Effector memory CD8-positive, alpha-beta T cell (primary cell): ENCODE results near the gene BRD4.

Experiments used
- ATAC-seq: fragments of 150-1000 bp; cut with Tn5 transposase; replicated peaks from 2 replicates; pipeline ENCODE4 v1.10.0; 2021; ENCODE audit warnings: mild to moderate bottlenecking, moderate library complexity
- DNase-seq, 3 experiments: peaks; one replicate each; pipeline ENCODE4 v3.0.0; 2021
- H3K27ac Mint-ChIP-seq, 2 donors: one replicate each; pipeline ENCODE4 v1.8.0; 2022; ENCODE audit warnings: mild to moderate bottlenecking in 2 of 2, mixed read lengths in 2 of 2, moderate library complexity in 2 of 2
- H3K27me3 Mint-ChIP-seq, 2 donors: one replicate each; pipeline ENCODE4 v1.8.0; 2022; ENCODE audit warnings: mixed read lengths in 2 of 2
- H3K36me3 Mint-ChIP-seq: one replicate; pipeline ENCODE4 v1.8.0; 2022; ENCODE audit warnings: mild to moderate bottlenecking, moderate library complexity, mixed read lengths; ENCODE audit not compliant: insufficient read depth
- H3K4me1 Mint-ChIP-seq, 2 donors: one replicate each; pipeline ENCODE4 v1.8.0; 2022; ENCODE audit warnings: low read depth in 2 of 2, mixed read lengths in 2 of 2
- H3K4me3 Mint-ChIP-seq, 2 donors: one replicate each; pipeline ENCODE4 v1.8.0; 2022; ENCODE audit warnings: mild to moderate bottlenecking in 2 of 2, mixed read lengths in 2 of 2, moderate library complexity in 2 of 2
- H3K9me3 Mint-ChIP-seq, 2 donors: one replicate each; pipeline ENCODE4 v1.8.0; 2022; ENCODE audit warnings: mixed read lengths in 2 of 2

Gene BRD4

DNA sequence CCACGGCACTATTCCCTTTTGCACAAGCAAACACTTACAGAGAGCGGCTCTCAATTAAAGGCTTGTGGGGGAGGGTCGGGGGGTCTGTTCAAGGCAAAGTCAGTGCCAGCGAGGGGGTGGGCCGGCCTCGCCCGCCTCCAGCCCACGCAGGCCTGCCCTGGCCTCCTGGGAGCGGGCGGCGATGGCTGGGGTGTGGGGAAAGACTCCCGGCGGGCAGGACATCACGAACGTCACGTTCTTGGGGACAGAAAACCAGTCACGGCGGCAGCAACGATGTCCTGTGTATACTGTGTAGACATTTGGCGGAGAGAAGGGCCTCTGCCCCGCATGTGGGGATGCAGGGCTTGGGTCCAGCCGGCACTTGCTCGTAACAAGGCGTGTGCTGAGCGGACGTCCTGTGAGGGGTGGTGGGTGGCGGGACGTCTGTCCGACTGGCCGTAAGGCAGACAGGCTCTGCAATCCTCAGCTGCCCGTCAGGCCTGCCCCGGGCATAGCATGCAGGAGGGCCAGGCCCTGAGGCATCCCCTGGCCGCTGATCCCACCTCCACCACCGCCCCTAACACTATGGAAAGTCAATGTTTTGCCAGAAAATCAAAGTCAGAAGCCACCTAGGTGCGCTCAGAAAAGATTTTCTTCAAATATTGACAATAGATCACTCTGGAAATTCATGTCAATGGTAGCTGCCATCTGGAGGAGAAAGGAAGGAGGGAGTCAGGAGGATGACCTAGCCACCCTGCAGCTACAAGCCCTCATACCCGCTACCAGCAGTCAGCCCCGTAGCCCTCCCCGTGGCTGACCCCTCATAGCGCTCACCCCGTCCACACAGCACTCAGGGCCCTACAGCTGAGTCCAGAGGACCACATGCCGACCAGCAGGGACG lies 94.3 kb downstream of the BRD4 start:
- no peak for ATAC-seq
- Mint-ChIP-seq H3K27ac (no peak overlapping the region), H3K9me3 (no peaks in the 10 kb centered on the region), H3K36me3 (peaks cover 54% of the 10 kb centered on the region), H3K4me3 (no peak overlapping the region), H3K4me1 (peaks cover 0 to under 1% of the 10 kb centered on the region in 2 donors), H3K27me3 (peaks cover 13 to 18% of the 10 kb centered on the region in 2 donors)
- DNase-seq = no peak

DNA sequence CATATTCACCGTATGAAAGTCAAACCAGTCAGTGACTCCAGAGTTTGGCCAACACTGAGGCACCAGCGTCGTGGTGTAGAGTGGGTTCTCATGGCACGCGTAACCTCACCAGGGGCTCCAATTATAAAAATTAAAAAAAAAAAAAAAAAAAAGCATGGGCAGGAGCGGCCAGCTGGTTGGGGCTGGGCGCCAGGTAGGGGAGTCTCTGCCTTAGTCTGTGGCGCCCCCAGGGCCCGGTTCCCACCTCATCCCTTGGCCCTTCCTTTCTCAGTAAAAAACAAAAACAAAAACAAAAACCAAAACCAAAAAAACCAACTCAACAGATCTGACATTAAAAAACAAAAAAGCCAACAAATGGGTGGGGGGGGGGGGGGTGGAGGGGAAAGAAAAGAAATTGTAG lies 95.5 kb downstream of the BRD4 start:
- Mint-ChIP-seq H3K4me3 (no peak overlapping the region), H3K4me1 (peaks cover 4 to 5% of the 10 kb centered on the region in 2 donors), H3K27me3 (peaks cover 23 to 29% of the 10 kb centered on the region in 2 donors), H3K36me3 (peaks cover 53% of the 10 kb centered on the region), H3K27ac (no peak overlapping the region), H3K9me3 (no peaks in the 10 kb centered on the region)
- DNase-seq (no peak), ATAC-seq (no peak)

DNA sequence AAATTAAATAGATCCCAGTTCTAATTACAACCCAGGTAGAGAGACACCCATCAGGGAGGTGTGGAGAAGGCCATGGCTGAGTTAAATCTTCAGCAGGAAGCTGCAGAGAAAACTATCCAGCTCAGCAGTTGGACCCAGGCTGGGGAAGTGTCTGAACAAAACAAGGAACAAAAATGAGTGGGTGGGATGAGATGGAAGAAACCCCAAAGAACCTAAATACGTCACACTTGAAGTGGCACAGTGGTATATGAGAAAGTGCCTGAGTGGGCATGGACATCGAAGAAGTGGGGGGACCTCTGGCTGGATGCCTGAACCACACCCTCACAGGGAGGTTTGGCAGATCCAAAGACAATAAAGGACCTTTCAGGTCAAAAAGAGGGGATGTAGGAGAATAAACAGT lies 96.6 kb downstream of the BRD4 start:
- Mint-ChIP-seq H3K27me3 (peaks cover 27 to 40% of the 10 kb centered on the region in 2 donors), H3K9me3 (no peaks in the 10 kb centered on the region), H3K4me3 (no peak overlapping the region), H3K27ac (no peak overlapping the region), H3K36me3 (peaks cover 46% of the 10 kb centered on the region), H3K4me1 (peaks cover 4 to 5% of the 10 kb centered on the region in 2 donors)
- DNase-seq (no peak), ATAC-seq (no peak)

DNA sequence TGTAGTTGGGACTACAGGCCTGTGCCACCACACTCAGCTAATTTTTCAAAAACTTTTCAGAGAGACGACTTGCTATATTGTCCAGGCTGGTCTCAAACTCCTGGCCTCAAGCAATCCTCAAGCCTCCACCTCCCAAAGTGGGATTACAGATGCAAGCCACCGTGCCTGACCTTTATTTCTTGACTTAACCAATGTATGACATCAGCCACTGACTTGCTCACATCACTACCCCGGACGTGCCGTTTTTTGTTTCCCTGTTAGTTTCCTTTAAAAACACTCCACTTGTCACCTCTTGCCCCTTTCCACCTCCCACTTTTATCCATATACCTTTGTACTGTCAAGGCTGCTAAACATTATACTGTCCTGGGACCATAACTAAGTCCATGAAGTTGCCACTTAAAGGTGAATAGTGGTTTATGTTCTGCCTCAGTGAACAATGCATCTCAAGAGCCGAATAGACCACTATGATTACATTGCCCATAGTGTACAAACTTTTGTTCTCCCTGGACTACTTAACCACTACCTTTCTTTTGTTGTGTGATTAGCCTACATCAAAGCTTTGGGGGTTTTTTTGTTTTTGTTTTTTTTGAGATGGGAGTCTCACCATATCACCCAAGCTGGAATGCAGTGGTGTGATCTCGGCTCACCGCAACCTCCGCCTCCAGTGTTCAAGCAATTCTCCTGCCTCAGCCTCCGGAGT lies 97.8 kb downstream of the BRD4 start:
- H3K27ac Mint-ChIP-seq = no peak overlapping the region
- no peak overlapping the region for H3K4me3 Mint-ChIP-seq
- peaks cover 4 to 5% of the 10 kb centered on the region in 2 donors for H3K4me1 Mint-ChIP-seq
- no peaks in the 10 kb centered on the region for H3K9me3 Mint-ChIP-seq
- peaks cover 30 to 43% of the 10 kb centered on the region in 2 donors for H3K27me3 Mint-ChIP-seq
- peaks cover 41% of the 10 kb centered on the region for H3K36me3 Mint-ChIP-seq
- ATAC-seq = no peak
- DNase-seq = no peak

DNA sequence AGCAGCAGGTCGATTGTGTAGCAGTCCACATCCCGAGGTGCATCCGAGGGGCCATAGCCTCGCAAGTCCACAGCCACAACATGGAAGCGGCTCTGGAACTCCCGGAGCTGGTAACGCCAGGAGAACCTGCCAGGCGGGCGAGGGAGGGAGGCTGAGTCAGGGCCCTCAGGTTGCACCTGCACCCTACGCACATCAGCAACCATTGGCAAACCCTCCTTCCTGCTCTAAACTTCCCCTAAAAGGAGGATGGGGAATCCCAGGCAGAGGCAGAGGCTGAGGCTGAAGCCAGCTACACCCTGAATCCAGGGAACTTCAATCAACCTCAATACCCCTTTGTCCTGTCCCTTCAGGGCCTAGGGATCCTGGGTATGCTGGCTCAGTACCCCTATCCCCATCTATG lies 101.1 kb downstream of the BRD4 start:
- Mint-ChIP-seq H3K9me3 (no peaks in the 10 kb centered on the region), H3K4me3 (no peak overlapping the region), H3K27me3 (peaks cover 37 to 43% of the 10 kb centered on the region in 2 donors), H3K27ac (no peak overlapping the region), H3K36me3 (peaks cover 20% of the 10 kb centered on the region), H3K4me1 (peaks cover 4 to 5% of the 10 kb centered on the region in 2 donors)
- ATAC-seq = no peak
- no peak for DNase-seq

DNA sequence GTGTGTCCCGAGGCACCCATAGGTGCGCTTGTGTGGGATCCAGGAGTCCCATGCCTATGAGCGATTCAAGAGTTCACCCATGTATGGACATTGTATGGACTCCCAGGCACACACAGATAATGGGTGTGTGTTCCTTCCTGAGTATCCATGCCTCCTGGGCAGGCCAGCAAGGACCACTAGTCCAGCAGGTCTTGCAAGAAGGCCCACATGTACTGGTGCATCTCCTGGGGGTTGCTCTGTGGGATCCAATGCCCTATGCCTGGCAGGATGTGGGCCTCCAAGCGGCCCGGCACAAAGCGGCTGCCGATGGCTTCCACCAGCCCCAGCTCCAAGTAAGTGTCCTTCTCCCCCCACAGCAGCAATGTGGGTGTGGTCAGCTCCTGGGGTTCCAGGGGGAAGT lies 105.1 kb downstream of the BRD4 start:
- H3K27me3 Mint-ChIP-seq = peaks cover 40 to 48% of the 10 kb centered on the region in 2 donors
- peaks cover 10 to 11% of the 10 kb centered on the region in 2 donors for H3K4me1 Mint-ChIP-seq
- DNase-seq = no peak
- no peak overlapping the region for H3K27ac Mint-ChIP-seq
- H3K9me3 Mint-ChIP-seq = no peaks in the 10 kb centered on the region
- H3K36me3 Mint-ChIP-seq = no peaks in the 10 kb centered on the region
- no peak for ATAC-seq
- H3K4me3 Mint-ChIP-seq = no peak overlapping the region

DNA sequence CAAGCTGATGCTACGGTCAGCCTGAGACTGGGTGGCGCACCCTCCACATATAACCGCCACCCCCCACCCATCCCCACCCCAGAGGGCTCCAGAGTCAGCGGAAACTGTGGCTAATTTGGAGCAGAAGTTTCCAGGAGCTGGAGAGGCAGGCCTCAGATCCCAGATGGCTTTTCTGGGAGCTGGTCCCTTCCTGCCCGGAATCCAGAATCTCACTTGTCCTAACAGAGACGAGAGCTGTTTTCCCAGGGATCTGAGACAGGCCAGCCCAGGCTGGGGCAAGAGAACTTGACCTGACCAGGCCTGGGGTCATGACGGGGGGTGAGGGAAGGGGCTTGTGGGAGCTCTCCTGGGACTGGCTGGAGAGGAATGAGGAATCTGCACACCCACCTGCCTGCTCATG lies 106.6 kb downstream of the BRD4 start:
- H3K27ac Mint-ChIP-seq = no peak overlapping the region
- H3K4me3 Mint-ChIP-seq = no peak overlapping the region
- no peak for ATAC-seq
- DNase-seq = no peak
- H3K4me1 Mint-ChIP-seq = peaks cover 9 to 10% of the 10 kb centered on the region in 2 donors
- H3K27me3 Mint-ChIP-seq = peaks cover 38 to 44% of the 10 kb centered on the region in 2 donors
- peaks cover 3% of the 10 kb centered on the region for H3K36me3 Mint-ChIP-seq
- H3K9me3 Mint-ChIP-seq = no peaks in the 10 kb centered on the region

DNA sequence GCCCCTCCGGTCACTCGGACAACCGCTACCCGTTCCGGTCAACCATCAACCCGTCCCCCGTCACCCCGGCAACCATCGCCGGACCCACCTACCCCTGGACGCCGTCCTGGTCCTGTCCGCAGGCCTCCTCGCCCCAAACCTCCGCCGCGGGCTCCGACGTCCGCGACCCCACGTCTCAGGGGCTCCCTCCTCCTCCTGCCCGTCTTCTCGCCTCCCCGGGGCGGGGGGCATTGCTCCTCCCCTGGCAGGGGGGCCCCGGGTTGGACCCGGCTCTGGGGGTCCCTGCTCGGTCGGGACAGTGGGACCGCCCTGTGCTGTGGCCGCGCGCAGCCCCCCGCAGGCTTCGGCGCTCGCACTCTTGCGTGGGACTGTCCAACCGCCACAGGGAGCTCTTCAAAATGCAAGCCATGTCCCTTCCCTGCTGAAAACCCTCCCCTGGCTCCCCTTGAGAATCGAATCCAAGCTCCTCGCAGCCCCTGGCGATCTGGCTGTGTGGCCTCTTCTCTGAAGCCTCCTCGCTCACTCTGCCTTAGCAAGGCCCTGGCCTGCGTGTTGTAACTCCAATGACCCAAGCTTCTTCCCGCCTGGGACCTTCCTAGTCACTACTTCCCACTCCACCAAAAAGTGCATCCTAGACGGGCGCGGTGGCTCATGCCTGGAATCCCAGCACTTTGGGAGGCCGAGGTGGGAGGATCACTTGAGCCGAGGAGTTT lies 108.5 kb downstream of the BRD4 start:
- peaks cover 9 to 10% of the 10 kb centered on the region in 2 donors for H3K4me1 Mint-ChIP-seq
- ATAC-seq = no peak
- peaks cover 41 to 48% of the 10 kb centered on the region in 2 donors for H3K27me3 Mint-ChIP-seq
- DNase-seq = no peak
- no peaks in the 10 kb centered on the region for H3K9me3 Mint-ChIP-seq
- H3K36me3 Mint-ChIP-seq = peaks cover 3% of the 10 kb centered on the region
- peak overlapping the region; percentile 65 to 72 for H3K27ac Mint-ChIP-seq
- H3K4me3 Mint-ChIP-seq = peak overlapping the region; percentile 81 to 86

DNA sequence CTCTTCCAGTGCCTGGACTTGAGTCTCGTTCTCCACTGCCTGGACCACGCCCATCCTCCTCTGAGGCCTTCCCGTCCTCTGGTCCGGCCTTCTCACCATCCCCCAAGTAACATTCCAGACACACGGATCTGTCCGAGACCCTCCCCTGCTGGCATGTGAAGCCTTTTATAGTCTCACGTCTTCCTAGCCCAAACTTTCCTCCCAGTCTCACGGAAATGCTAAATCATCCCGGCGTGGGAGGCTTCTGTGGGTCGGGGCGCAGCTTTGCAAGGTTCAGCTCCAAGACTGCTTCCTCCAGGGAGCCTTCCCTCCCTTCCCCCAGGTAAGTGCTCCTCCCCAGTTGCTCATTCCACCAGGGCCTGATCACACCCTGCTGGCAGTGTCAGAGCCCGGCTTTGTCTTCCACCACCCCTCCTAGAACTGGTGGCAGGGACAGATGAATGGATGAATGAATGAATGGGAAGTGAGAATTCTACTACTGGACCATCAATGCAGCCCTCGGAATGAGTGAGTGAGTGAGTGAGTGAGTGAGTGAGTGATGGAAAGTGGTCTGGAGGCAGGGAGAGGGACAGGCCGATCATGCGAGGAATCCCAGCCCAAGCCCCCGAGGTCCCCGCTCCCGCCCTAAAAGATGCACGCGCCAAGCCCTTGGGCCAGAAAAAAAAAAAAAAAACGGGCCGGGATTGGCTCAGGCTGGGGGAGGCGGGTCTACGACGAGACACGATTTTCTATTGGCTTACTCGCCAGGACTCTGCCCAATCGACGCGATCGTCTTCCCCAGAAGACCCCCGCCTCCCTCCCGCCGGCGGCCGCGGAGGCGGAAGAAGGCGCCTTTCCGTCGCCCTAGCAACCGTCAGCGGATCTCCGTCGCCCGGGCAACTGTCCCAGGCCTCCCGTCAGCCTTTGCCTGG lies 109.3 kb downstream of the BRD4 start:
- H3K4me3 Mint-ChIP-seq = peak overlapping the region; percentile 81 to 86
- peaks cover 43 to 48% of the 10 kb centered on the region in 2 donors for H3K27me3 Mint-ChIP-seq
- H3K9me3 Mint-ChIP-seq = no peaks in the 10 kb centered on the region
- DNase-seq (peak; percentile 45 to 60 (median 47)), ATAC-seq (peak; percentile 98)
- H3K27ac Mint-ChIP-seq = peak overlapping the region in 1 of 2 donors; percentile 2
- peaks cover 3% of the 10 kb centered on the region for H3K36me3 Mint-ChIP-seq
- peaks cover 9 to 10% of the 10 kb centered on the region in 2 donors for H3K4me1 Mint-ChIP-seq

DNA sequence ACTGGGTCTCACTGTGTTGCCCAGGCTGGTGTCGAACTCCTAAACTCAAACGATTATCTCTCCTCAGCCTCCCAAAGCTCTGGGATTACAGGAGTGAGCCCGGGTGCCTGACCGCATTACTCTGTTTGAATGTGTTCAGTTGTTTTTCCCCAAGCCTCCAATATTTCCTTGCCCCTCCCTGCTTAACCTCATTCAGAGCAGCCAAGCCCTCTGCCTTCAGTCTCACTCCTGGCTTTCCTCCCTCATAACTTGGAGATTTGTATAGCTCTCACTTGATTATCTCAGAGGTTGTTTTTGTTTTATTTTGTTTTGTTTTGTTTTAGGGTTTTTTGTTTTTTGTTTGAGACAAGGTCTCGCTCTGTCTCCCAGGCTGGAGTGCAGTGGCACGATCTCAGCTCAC lies 111.5 kb downstream of the BRD4 start:
- ATAC-seq (no peak), DNase-seq (no peak)
- Mint-ChIP-seq H3K27ac (no peak overlapping the region), H3K4me1 (peaks cover 9 to 10% of the 10 kb centered on the region in 2 donors), H3K27me3 (peaks cover 36 to 48% of the 10 kb centered on the region in 2 donors), H3K9me3 (no peaks in the 10 kb centered on the region), H3K36me3 (peaks cover 3% of the 10 kb centered on the region), H3K4me3 (no peak overlapping the region)

DNA sequence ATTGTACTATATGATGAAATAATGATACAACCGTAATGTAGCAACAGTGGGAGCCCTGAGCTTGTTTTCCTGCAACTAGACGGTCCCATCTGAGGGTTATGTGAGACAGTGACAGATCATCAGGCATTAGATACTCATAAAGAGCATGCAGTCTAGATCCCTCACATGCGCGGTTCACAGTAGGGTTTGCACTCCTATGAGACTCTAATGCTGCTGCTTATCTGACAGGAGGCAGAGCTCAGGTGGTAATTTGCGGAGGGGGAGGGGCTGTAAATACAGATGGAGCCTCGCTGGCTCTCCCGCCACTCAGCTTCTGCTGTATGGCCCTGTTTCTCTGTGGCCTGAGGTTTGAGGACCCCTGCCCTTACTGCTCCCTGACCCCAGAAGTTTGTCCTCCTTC lies 113.8 kb downstream of the BRD4 start:
- no peak for ATAC-seq
- no peaks in the 10 kb centered on the region for H3K9me3 Mint-ChIP-seq

DNA sequence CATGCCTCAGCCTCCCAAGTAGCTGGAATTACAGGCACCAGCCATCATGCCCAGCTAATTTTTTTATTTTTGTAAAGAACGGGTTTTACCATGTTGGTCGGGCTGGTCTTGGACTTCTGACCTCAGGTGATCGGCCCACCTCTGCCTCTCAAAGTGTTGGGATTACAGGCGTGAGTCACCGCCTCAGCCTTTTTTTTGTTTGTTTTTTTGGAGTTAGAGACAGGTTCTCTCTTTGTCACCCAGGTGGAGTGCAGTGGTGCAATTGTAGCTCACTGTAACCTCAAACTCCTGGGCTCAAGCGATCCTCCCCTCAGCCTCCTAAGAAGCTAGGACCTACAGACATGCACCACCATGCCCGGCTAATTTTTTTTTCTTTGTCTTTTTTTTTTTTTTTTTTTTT lies 116.0 kb downstream of the BRD4 start:
- H3K36me3 Mint-ChIP-seq = no peaks in the 10 kb centered on the region
- H3K4me3 Mint-ChIP-seq = no peak overlapping the region
- no peaks in the 10 kb centered on the region for H3K4me1 Mint-ChIP-seq
- DNase-seq (no peak), ATAC-seq (no peak)
- peaks cover 12 to 20% of the 10 kb centered on the region in 2 donors for H3K27me3 Mint-ChIP-seq
- H3K27ac Mint-ChIP-seq = no peak overlapping the region
- H3K9me3 Mint-ChIP-seq = no peaks in the 10 kb centered on the region

More for the DNA sequence above, 113.8 kb downstream of the BRD4 start:
- no peak for DNase-seq
- no peak overlapping the region for H3K27ac Mint-ChIP-seq
- H3K27me3 Mint-ChIP-seq = peaks cover 24 to 31% of the 10 kb centered on the region in 2 donors
- H3K4me3 Mint-ChIP-seq = no peak overlapping the region
- H3K36me3 Mint-ChIP-seq = peaks cover 3% of the 10 kb centered on the region
- peaks cover 3 to 5% of the 10 kb centered on the region in 2 donors for H3K4me1 Mint-ChIP-seq
